PC-9 (cell line): Measurements from ENCODE around the gene ELP4. TPM values are rescaled to one million over a fixed set of nuclear protein-coding genes. Genes with fewer than 3 reads are reported as not detected.
A peak's percentile ranks its signal among the peaks of the same experiment; 100 is the strongest.

ENCODE experiments used
- Bru-seq: library from RNA; stranded (reverse); fragments of 400-500 nt; gene quantifications from one replicate; lab custom pipeline; 2021; lab: Mats Ljungman, UMichigan
- BruChase-seq, 2 experiments: library from RNA; stranded (reverse); fragments of 400-500 nt; gene quantifications; one replicate each; lab custom pipeline; 2021; lab: Mats Ljungman, UMichigan
- BruUV-seq: library from RNA; stranded (reverse); fragments of 400-500 nt; replicated peaks from 2 replicates; lab custom pipeline; 2021; lab: Mats Ljungman, UMichigan
- CTCF ChIA-PET: fragments of 300-600 bp; sonication (Branson Sonifier 250); formaldehyde crosslinking; loops from one replicate; lab custom pipeline; 2022; ENCODE audit warnings: antibody characterized with exemption; lab: Charles Lee
- POLR2A ChIA-PET: fragments of 300-600 bp; sonication (Branson Sonifier 250); formaldehyde crosslinking; loops from one replicate; lab custom pipeline; 2022; ENCODE audit warnings: antibody characterized with exemption; ENCODE audit not compliant: unreplicated experiment; lab: Charles Lee
- DNase-seq, 2 experiments: peaks; one replicate each; pipeline versions ENCODE4 v3.0.0 to v3.0.0-alpha.2; 2015 to 2022; ENCODE audit warnings: mixed read lengths in 1 of 2
- H2AFZ ChIP-seq: fragments of 200-600 bp; sonication (generic); 2 replicates; pipeline ENCODE4 v1.8.1; 2017; ENCODE audit warnings: antibody characterized with exemption
- H3F3A ChIP-seq: fragments of 200-600 bp; sonication (generic); 2 replicates; pipeline ENCODE4 v1.8.1; 2017; ENCODE audit warnings: antibody characterized with exemption, mild to moderate bottlenecking, low read depth; ENCODE audit not compliant: insufficient read depth
- H3K27ac ChIP-seq: fragments of 200-600 bp; sonication (generic); 2 replicates; pipeline ENCODE4 v1.6.1; 2016; ENCODE audit warnings: mixed run types
- H3K27me3 ChIP-seq: fragments of 200-600 bp; sonication (generic); 2 replicates; pipeline ENCODE4 v1.6.1; 2016; ENCODE audit warnings: low read depth, mixed run types; ENCODE audit not compliant: insufficient read depth
- H3K36me3 ChIP-seq: fragments of 200-600 bp; sonication (generic); 2 replicates; pipeline ENCODE4 v1.6.1; 2016; ENCODE audit warnings: low read depth, mixed run types
- H3K4me1 ChIP-seq: fragments of 200-600 bp; sonication (generic); replicated peaks from 2 replicates; pipeline ENCODE4 v1.6.1; 2016; ENCODE audit warnings: mixed run types; ENCODE audit not compliant: insufficient read depth
- H3K4me2 ChIP-seq: fragments of 200-600 bp; sonication (generic); 2 replicates; pipeline ENCODE4 v1.6.1; 2017; ENCODE audit warnings: mixed run types
- H3K4me3 ChIP-seq: fragments of 200-600 bp; sonication (generic); 2 replicates; pipeline ENCODE4 v1.6.1; 2016; ENCODE audit warnings: mixed run types
- H3K79me2 ChIP-seq: fragments of 200-600 bp; sonication (generic); 2 replicates; pipeline ENCODE4 v1.6.1; 2017; ENCODE audit warnings: low read depth, mixed run types
- H3K9me2 ChIP-seq: fragments of 200-600 bp; sonication (generic); 2 replicates; pipeline ENCODE4 v1.8.1; 2017; ENCODE audit warnings: mild to moderate bottlenecking; ENCODE audit not compliant: insufficient read depth
- H3K9me3 ChIP-seq: fragments of 200-600 bp; sonication (generic); 2 replicates; pipeline ENCODE4 v1.8.1; 2016; ENCODE audit warnings: low read depth; ENCODE audit not compliant: insufficient read depth
- H4K20me1 ChIP-seq: fragments of 200-600 bp; sonication (generic); 2 replicates; pipeline ENCODE4 v1.8.1; 2017; ENCODE audit not compliant: insufficient read depth
- EZH2 ChIP-seq: fragments of 200-600 bp; sonication (generic); IDR thresholded peaks from 2 replicates; pipeline ENCODE4 v1.8.0; 2017; ENCODE audit warnings: antibody characterized with exemption, low read depth
- intact Hi-C: fragments of 100-400 bp; cut with micrococcal nuclease; formaldehyde crosslinking; loops from one replicate; pipeline ENCODE4 v1.10.0; 2022; ENCODE audit not compliant: unreplicated experiment
- long read RNA-seq: library from polyadenylated mRNA; stranded (forward); transcript quantifications from one replicate; pipeline ENCODE4 v2.0.0, GENCODE V29; 2022
- total RNA-seq: library from RNA; stranded (reverse); gene quantifications from 2 replicates; pipeline ENCODE4 v1.2.3, GENCODE V29; 2021
- TF ChIP-seq, protein P1 (sequence below): fragments of 200-600 bp; sonication (generic); conservative IDR thresholded peaks from 2 replicates; pipeline ENCODE4 v1.6.1; 2017; ENCODE audit warnings: mixed run types, antibody characterized with exemption, mild to moderate bottlenecking, moderate library complexity

ELP4 gene, protein sequence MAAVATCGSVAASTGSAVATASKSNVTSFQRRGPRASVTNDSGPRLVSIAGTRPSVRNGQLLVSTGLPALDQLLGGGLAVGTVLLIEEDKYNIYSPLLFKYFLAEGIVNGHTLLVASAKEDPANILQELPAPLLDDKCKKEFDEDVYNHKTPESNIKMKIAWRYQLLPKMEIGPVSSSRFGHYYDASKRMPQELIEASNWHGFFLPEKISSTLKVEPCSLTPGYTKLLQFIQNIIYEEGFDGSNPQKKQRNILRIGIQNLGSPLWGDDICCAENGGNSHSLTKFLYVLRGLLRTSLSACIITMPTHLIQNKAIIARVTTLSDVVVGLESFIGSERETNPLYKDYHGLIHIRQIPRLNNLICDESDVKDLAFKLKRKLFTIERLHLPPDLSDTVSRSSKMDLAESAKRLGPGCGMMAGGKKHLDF
- total RNA-seq (15.1 and 20.5 TPM in 2 replicates), Bru-seq, nascent RNA (percentile 68 among the genes with signal in this experiment), BruChase-seq, experiment 1, labeled RNA remaining after a 2-hour chase (percentile 60 among the genes with signal in this experiment), BruChase-seq, experiment 2, labeled RNA remaining after a 6-hour chase (percentile 51 among the genes with signal in this experiment)
- long read RNA-seq, full-length matches to known transcripts = 41 of 48 reads
- long read RNA-seq, partial matches to known transcripts = 1 of 48 reads
- long read RNA-seq, other reads (novel, unspliced or antisense) = 6 of 48 reads

DNA sequence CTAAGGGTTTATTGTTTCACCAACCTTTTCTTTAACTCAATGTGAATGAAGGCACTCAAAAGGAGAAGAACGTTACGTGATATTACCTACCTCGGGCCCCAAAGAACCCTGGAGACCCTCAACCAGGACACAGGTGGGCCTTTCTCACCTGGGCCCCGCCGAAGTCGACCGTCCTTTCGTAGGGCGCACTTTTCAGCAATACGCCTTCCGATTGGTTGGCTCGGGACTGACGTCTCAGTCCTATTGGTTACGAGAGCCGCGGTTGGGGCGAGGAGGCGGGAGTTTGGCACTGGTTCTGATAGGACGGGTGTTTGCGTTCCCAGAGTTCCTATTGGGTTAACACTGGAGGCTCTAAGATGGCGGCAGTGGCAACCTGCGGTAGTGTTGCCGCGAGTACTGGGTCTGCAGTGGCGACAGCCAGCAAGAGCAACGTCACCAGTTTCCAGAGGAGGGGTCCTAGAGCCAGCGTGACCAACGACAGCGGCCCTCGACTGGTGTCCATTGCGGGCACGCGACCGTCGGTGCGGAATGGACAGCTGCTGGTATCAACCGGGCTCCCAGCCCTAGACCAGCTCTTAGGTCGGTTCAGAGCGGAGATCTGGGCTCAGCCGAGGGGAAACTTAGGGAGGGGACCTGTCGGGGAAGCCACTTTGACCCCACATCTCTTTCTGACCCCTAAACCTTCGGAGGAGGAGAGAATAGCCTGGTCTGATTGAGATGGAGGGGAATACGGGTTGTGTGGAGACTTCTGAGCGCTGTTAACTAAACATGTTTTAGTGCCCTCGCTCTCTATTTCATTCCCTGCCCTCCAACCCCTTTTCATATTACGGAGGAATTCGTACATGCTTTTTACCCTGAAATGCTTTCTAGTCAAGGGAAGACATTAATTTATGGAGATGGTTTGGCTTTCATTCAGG, at the start of gene ELP4, which contains the start of gene IMMP1L:
ELP4 (plus strand) TSS at position 339 of the 917 bp plus-strand sequence; CDS start at position 357, 18 bp downstream.
IMMP1L (minus strand) TSS at position 194 of the 917 bp plus-strand sequence. CDS start 46,346 bp downstream, outside the sequence.
- DNase-seq = peak; percentile 95 to 96
- POLR2A ChIA-PET = no interaction called here
- Histone ChIP-seq H3K36me3 (no peaks in the 10 kb centered on the region), H3K27ac (peak within 1 kb of the TSS; percentile 41), H4K20me1 (no peaks in the 10 kb centered on the region), H3K4me1 (peaks cover 32% of the 10 kb centered on the region), H2AFZ (peak within 1 kb of the TSS; percentile 98), H3K9me2 (no peaks in the 10 kb centered on the region), H3F3A (no peaks in the 10 kb centered on the region), H3K4me2 (peak within 1 kb of the TSS; percentile 91), H3K4me3 (peak within 1 kb of the TSS; percentile 86), H3K79me2 (peaks cover 77% of the 10 kb centered on the region), H3K9me3 (no peaks in the 10 kb centered on the region), H3K27me3 (no peaks in the 10 kb centered on the region)
- TSS peak; percentile 66 for BruUV-seq
- intact Hi-C loops = loop anchor here (2.0 kb wide), 1 partner anchor 301 kb away; the partner anchor contains the start of gene PAX6
- TF ChIP-seq, protein P1, sequence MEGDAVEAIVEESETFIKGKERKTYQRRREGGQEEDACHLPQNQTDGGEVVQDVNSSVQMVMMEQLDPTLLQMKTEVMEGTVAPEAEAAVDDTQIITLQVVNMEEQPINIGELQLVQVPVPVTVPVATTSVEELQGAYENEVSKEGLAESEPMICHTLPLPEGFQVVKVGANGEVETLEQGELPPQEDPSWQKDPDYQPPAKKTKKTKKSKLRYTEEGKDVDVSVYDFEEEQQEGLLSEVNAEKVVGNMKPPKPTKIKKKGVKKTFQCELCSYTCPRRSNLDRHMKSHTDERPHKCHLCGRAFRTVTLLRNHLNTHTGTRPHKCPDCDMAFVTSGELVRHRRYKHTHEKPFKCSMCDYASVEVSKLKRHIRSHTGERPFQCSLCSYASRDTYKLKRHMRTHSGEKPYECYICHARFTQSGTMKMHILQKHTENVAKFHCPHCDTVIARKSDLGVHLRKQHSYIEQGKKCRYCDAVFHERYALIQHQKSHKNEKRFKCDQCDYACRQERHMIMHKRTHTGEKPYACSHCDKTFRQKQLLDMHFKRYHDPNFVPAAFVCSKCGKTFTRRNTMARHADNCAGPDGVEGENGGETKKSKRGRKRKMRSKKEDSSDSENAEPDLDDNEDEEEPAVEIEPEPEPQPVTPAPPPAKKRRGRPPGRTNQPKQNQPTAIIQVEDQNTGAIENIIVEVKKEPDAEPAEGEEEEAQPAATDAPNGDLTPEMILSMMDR = no peak
- no peak for TF ChIP-seq EZH2
- CTCF ChIA-PET = interaction anchor here (0.6 kb wide), 1 partner anchor 541 kb away, joined by 3 read pairs; no protein-coding TSS in a partner anchor

DNA sequence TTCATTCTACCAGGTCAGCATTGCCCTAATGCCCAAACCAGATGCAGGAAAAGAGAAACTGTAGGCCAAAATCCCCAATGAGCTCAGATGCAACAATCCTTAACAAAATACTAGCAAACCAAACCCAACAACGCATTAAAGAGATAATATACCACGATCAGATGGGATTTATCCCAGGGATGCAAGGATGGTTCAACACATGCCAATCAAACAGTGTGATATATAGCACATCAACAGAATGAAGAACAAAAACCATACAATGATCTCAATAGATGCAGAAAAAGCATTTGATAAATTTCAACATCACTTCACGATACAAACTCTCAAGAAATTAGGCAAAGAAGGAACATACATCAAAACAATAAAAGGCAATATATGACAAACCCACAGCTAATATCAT, 45.1 kb upstream of the ELP4 start:
- no peak overlapping the region for H3K27ac ChIP-seq
- TF ChIP-seq EZH2 = no peak
- TF ChIP-seq, protein P1 = no peak
- 0 out of 2 replicates have a peak, but pooled peaks cover 12% of the 10 kb centered on the region for H3K36me3 ChIP-seq
- no peaks in the 10 kb centered on the region for H3K9me2 ChIP-seq
- no peaks in the 10 kb centered on the region for H3F3A ChIP-seq
- no TSS peak for BruUV-seq
- intact Hi-C loops = no loop called here
- H3K4me2 ChIP-seq = no peak overlapping the region
- 0 out of 2 replicates have a peak, but pooled peaks cover 9% of the 10 kb centered on the region for H3K9me3 ChIP-seq
- H2AFZ ChIP-seq = no peak overlapping the region
- no peak overlapping the region for H3K4me3 ChIP-seq
- no peaks in the 10 kb centered on the region for H3K4me1 ChIP-seq
- H3K27me3 ChIP-seq = no peaks in the 10 kb centered on the region
- ChIA-PET POLR2A (no interaction called here), CTCF (no interaction called here)
- no peaks in the 10 kb centered on the region for H4K20me1 ChIP-seq
- no peak for DNase-seq
- H3K79me2 ChIP-seq = no peaks in the 10 kb centered on the region
